Measurements from ENCODE around the gene SLC8A1. TPM values are rescaled to one million over a fixed set of nuclear protein-coding genes. Genes with fewer than 3 reads are reported as not detected.

SLC8A1 gene
- total and polyA plus RNA-seq, 11 donors: 61.9 to 1,521 (median 827) TPM

DNA sequence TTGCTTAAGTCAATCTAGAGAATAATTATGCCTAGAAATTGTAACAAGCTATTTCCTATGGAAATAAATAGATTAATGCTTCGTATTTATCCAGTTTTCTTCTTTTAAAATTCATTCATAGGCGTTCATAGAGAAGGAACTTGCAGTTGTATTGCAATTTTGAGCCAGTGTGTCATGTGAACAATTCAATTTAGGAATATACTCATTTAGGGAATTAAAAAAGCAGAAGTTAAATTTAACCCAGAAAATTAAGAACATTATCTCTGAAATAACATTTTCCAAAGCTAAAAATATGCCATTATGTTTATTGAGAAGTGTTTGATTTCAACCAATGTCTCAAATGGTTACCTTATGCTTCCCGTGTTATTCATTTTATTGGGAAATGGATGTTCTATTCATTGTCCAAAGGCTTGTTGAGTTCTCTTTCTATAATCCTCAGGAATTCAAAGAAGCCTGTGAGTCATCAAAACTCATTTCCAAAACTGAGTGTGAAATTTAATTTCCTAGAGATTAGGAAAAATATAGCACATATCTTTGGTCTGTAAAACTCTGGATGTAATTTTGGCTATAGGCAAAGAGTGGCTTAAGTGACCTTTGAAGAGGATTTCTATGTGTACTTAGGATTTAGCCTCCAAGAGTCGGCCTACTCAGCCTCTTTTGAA lies 99.7 kb downstream of the SLC8A1 start:
- no peak overlapping the region for H3K4me3 ChIP-seq
- H3K36me3 ChIP-seq: no peaks in the 10 kb centered on the region
- DNase-seq (no peak), ATAC-seq (peak in 1 of 4 donors; percentile 19)
- H3K9me3 ChIP-seq: no peaks in the 10 kb centered on the region
- 70 to 76% (median 72%) methylated on average over 4 of the region's 4 CpGs for whole genome bisulfite sequencing, 4 donors
- no peaks in the 10 kb centered on the region for H3K27me3 ChIP-seq
- peaks cover 0 to 69% (median 43%) of the 10 kb centered on the region in 12 donors for H3K4me1 ChIP-seq
- peak overlapping the region; percentile 22 to 80 (median 62) for H3K27ac ChIP-seq
- intact Hi-C loops (cut with DNase I): loop anchor here in 1 of 10 donors (10.0 kb wide), 1 partner anchor 107 kb away; no protein-coding TSS in a partner anchor
- TF ChIP-seq, protein P1, sequence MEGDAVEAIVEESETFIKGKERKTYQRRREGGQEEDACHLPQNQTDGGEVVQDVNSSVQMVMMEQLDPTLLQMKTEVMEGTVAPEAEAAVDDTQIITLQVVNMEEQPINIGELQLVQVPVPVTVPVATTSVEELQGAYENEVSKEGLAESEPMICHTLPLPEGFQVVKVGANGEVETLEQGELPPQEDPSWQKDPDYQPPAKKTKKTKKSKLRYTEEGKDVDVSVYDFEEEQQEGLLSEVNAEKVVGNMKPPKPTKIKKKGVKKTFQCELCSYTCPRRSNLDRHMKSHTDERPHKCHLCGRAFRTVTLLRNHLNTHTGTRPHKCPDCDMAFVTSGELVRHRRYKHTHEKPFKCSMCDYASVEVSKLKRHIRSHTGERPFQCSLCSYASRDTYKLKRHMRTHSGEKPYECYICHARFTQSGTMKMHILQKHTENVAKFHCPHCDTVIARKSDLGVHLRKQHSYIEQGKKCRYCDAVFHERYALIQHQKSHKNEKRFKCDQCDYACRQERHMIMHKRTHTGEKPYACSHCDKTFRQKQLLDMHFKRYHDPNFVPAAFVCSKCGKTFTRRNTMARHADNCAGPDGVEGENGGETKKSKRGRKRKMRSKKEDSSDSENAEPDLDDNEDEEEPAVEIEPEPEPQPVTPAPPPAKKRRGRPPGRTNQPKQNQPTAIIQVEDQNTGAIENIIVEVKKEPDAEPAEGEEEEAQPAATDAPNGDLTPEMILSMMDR (IDR thresholded peaks at IDR 0.05): no peak
- no peak for TF ChIP-seq POLR2A (IDR thresholded peaks at IDR 0.05)

- intact Hi-C loops (cut with DNase I): no loop called here
- Histone ChIP-seq H3K9me3 (no peaks in the 10 kb centered on the region), H3K4me1 (peaks cover 4 to 78% (median 60%) of the 10 kb centered on the region in 12 donors), H3K36me3 (no peaks in the 10 kb centered on the region), H3K27me3 (no peaks in the 10 kb centered on the region), H3K4me3 (no peak overlapping the region), H3K27ac (peak overlapping the region in 3 of 12 donors; percentile 4 to 61 (median 48))
- ATAC-seq: peak in 1 of 4 donors; percentile 27
- no peak for TF ChIP-seq POLR2A (IDR thresholded peaks at IDR 0.05)
- TF ChIP-seq, protein P1 (IDR thresholded peaks at IDR 0.05): no peak
- WGBS, 4 donors: 40 to 71% (median 52%) methylated on average over 5 of the region's 5 CpGs
- no peak for DNase-seq
Observed at GRCh38 chr2:40348665-40349064, 103.2 kb downstream of the SLC8A1 start.

DNA sequence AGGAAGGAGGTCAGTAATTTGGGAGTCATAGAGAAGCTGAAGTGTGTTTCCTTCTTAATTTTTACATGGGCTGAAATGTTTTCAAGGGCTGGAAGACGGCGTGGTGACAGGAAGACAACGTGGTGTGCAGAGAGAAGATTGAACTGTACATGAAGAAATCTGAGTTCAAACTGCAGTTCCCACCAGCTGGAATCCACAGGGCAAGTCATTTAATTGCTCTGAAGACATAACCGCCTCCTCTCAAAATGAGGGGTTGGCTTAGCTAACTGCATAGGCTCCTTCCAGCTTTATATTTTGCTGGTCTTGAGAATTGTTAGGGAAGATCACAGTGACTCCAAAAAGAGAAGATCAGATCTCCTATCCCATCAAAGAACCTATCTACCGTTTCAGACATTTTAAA lies 103.9 kb downstream of the SLC8A1 start:
- 48 to 60% (median 53%) methylated on average over 5 of the region's 5 CpGs for WGBS, 4 donors
- intact Hi-C loops (cut with DNase I): no loop called here
- peak in 1 of 5 donors; percentile 29 for DNase-seq
- ATAC-seq: peak in 1 of 4 donors; percentile 35
- H3K4me1 ChIP-seq: peaks cover 4 to 73% (median 59%) of the 10 kb centered on the region in 12 donors
- TF ChIP-seq POLR2A (IDR thresholded peaks at IDR 0.05): no peak
- TF ChIP-seq, protein P1 (IDR thresholded peaks at IDR 0.05): no peak
- H3K4me3 ChIP-seq: no peak overlapping the region
- H3K27ac ChIP-seq: peak overlapping the region in 7 of 12 donors; percentile 13 to 83 (median 61)
- H3K27me3 ChIP-seq: no peaks in the 10 kb centered on the region
- H3K9me3 ChIP-seq: no peaks in the 10 kb centered on the region
- no peaks in the 10 kb centered on the region for H3K36me3 ChIP-seq

DNA sequence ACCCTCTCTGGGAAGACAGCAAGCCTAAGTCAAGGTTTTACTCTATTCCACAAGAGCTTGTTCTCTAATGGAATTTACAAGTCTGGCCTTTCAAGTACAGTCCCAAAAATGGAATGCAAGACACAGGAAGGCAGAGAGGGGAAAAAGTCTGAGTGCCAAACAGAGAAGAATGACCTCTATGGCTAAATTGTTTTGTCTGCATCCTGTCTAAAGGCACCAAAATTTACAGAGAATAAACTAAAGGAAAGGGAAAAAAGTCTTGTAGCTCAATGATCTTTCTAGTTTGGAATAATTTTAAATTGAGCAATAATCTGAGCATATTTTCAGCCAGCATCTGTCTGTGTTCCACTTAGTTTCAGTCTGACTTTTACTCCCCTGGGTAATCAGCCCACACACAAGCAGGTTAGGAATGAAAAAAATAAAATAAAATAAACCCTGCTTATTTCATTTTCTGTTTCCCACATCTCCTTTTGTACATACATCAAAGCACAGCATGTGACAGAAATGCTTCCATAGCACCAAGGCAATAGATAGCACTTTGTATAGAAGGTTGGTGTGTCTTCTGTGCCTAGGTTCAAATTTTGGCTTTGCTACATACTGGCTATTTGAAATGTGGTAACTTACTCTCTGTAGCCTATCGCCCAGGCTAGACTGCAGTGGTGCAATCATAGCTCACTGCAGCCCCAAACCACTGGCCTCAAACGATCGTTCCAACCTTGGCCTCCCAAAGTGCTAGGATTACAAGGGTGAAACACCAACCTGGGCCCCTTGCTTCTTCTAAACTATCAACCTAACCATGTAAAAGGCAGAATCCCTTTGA lies 105.1 kb downstream of the SLC8A1 start:
- TF ChIP-seq, protein P1 (IDR thresholded peaks at IDR 0.05): no peak
- no peaks in the 10 kb centered on the region for H3K27me3 ChIP-seq
- peak overlapping the region; percentile 48 to 83 (median 62) for H3K27ac ChIP-seq
- no peak overlapping the region for H3K4me3 ChIP-seq
- peaks cover 4 to 70% (median 56%) of the 10 kb centered on the region in 12 donors for H3K4me1 ChIP-seq
- no peaks in the 10 kb centered on the region for H3K36me3 ChIP-seq
- intact Hi-C loops (cut with DNase I): no loop called here
- H3K9me3 ChIP-seq: no peaks in the 10 kb centered on the region
- ATAC-seq (peak; percentile 17 to 80 (median 67)), DNase-seq (peak in 2 of 5 donors; percentile 36 to 57)
- 51 to 61% (median 56%) methylated on average over 3 of the region's 3 CpGs for WGBS, 4 donors
